Body of pancreas (tissue), 4 donors: ENCODE data around the gene SMIM44. TPM values are rescaled to one million over a fixed set of nuclear protein-coding genes. Genes with fewer than 3 reads are reported as not detected.

Experiments used
- ATAC-seq: fragments of 150-250 bp; one replicate; pipeline ENCODE4 v1.9.1; 2016
- DNase-seq, 4 donors: peaks; one replicate each; pipeline ENCODE4 v3.0.0-alpha.2; 2019
- H3K27ac ChIP-seq, 4 donors: fragments of 200-600 bp; sonication (generic); 1 replicate in 3 of 4; 2 replicates in 1 of 4; pipeline versions ENCODE4 v1.5.1 to v1.6.1; 2016 to 2019; ENCODE audit warnings: mild to moderate bottlenecking in 1 of 4, mixed read lengths in 1 of 4, moderate library complexity in 1 of 4
- H3K27me3 ChIP-seq, 2 donors: fragments of 200-600 bp; sonication (generic); one replicate each; pipeline ENCODE4 v1.6.0; 2016; ENCODE audit warnings: mild to moderate bottlenecking in 1 of 2
- H3K36me3 ChIP-seq, 2 donors: fragments of 200-600 bp; sonication (generic); replicated peaks in 1 of 2; 2 replicates each; pipeline ENCODE4 v1.5.1; 2016; ENCODE audit warnings: low read depth in 2 of 2; ENCODE audit not compliant: insufficient read depth in 1 of 2
- H3K4me1 ChIP-seq: fragments of 200-600 bp; sonication (generic); one replicate; pipeline ENCODE4 v1.6.0; 2016
- H3K4me3 ChIP-seq, 2 donors: fragments of 200-600 bp; sonication (generic); 1 replicate in 1 of 2; 2 replicates in 1 of 2; pipeline ENCODE4 v1.5.1; 2016 to 2019
- H3K9me3 ChIP-seq, 3 donors: fragments of 200-600 bp; sonication (generic); 1 replicate in 2 of 3; 2 replicates in 1 of 3; pipeline ENCODE4 v1.5.1; 2016
- POLR2A ChIP-seq, 3 donors: fragments of 450-650 bp; IDR thresholded peaks; one replicate each; pipeline ENCODE4 v1.6.1; 2016; ENCODE audit warnings: antibody characterized with exemption in 3 of 3, mild to moderate bottlenecking in 2 of 3
- WGBS, 2 donors: methylation state at CpG; one replicate each; pipeline ENCODE4 v1.1.5; 2017; 5-methylcytosine and 5-hydroxymethylcytosine counted together
- intact Hi-C: fragments of 100-400 bp; cut with DNase I; formaldehyde crosslinking; loops from one replicate; pipeline ENCODE4 v1.15.1; 2023
- total RNA-seq, 2 donors: library from RNA; depleted of rRNA; stranded (reverse); fragments of >200 nt; gene quantifications; one replicate each; pipeline ENCODE4 v1.1.0, GENCODE V29; 2016
- TF ChIP-seq, protein P1 (sequence below), 7 experiments: fragments of 450-650 bp in 4 of 7; fragments of 200-600 bp in 3 of 7; sonication (generic) in 3 of 7; IDR thresholded peaks; one replicate each; pipeline ENCODE4 v1.5.1; 2016 to 2019; ENCODE audit warnings: antibody characterized with exemption in 7 of 7

SMIM44 gene
- total RNA-seq, 2 donors from 2014 or later: not detected

DNA sequence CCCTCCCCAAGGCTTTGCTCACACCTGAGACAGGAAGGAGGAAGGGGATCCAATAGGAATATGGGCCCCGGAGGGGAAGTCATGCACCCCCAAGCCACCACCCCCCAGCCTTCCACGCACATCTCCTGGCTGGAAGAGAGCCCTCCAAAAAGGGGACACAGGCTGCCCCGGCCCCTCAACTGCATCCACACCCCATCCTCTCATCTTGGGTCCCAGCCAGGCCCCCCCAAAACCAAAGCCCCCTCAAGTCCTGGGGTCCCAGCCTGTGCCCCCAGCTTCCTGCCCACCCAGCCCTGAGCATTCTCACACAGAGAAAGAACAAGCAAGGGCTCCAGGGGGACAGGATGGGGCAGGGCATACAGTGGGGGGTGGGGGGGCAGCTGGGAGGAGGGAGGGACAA, 15.0 kb downstream of the SMIM44 start:
- no peak overlapping the region for H3K27ac ChIP-seq
- no peaks in the 10 kb centered on the region for H3K9me3 ChIP-seq
- TF ChIP-seq, protein P1, sequence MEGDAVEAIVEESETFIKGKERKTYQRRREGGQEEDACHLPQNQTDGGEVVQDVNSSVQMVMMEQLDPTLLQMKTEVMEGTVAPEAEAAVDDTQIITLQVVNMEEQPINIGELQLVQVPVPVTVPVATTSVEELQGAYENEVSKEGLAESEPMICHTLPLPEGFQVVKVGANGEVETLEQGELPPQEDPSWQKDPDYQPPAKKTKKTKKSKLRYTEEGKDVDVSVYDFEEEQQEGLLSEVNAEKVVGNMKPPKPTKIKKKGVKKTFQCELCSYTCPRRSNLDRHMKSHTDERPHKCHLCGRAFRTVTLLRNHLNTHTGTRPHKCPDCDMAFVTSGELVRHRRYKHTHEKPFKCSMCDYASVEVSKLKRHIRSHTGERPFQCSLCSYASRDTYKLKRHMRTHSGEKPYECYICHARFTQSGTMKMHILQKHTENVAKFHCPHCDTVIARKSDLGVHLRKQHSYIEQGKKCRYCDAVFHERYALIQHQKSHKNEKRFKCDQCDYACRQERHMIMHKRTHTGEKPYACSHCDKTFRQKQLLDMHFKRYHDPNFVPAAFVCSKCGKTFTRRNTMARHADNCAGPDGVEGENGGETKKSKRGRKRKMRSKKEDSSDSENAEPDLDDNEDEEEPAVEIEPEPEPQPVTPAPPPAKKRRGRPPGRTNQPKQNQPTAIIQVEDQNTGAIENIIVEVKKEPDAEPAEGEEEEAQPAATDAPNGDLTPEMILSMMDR (IDR thresholded peaks at IDR 0.05): no peak
- no peak for TF ChIP-seq POLR2A (IDR thresholded peaks at IDR 0.05)
- 92 to 96% methylated on average over 2 to 3 of the region's 3 CpGs for whole genome bisulfite sequencing, 2 donors
- H3K4me1 ChIP-seq: peaks cover 12% of the 10 kb centered on the region
- no peaks in the 10 kb centered on the region for H3K27me3 ChIP-seq
- peaks cover 2 to 8% of the 10 kb centered on the region in 2 donors for H3K36me3 ChIP-seq
- no peak for ATAC-seq
- intact Hi-C loops: loop anchor here (5.0 kb wide), 1 partner anchor 36 kb away; no protein-coding TSS in a partner anchor
- DNase-seq: no peak
- H3K4me3 ChIP-seq: no peak overlapping the region

- 84 to 88% methylated on average over 8 to 9 of the region's 10 CpGs for WGBS, 2 donors
- Histone ChIP-seq H3K9me3 (no peaks in the 10 kb centered on the region), H3K36me3 (peaks cover 4 to 8% of the 10 kb centered on the region in 2 donors), H3K27ac (no peak overlapping the region), H3K27me3 (no peaks in the 10 kb centered on the region), H3K4me1 (peaks cover 10% of the 10 kb centered on the region), H3K4me3 (no peak overlapping the region)
- TF ChIP-seq, protein P1 (IDR thresholded peaks at IDR 0.05): no peak
- no peak for TF ChIP-seq POLR2A (IDR thresholded peaks at IDR 0.05)
- DNase-seq: no peak
- intact Hi-C loops: loop anchor here (5.0 kb wide), 1 partner anchor 35 kb away; no protein-coding TSS in a partner anchor
- ATAC-seq: no peak
Measured at GRCh38 chr19:3467437-3468198, 15.6 kb downstream of the SMIM44 start.

- intact Hi-C loops: loop anchor here (5.0 kb wide), 1 partner anchor 34 kb away; no protein-coding TSS in a partner anchor
- no peak for DNase-seq
- H3K27ac ChIP-seq: no peak overlapping the region
Measured at GRCh38 chr19:3466635-3467034, 16.6 kb downstream of the SMIM44 start.

GRCh38 chr19:3465552-3465951, 17.7 kb downstream of the SMIM44 start:
- no peaks in the 10 kb centered on the region for H3K27me3 ChIP-seq
- peaks cover 8% of the 10 kb centered on the region in 2 donors for H3K36me3 ChIP-seq
- intact Hi-C loops: loop anchor here (5.0 kb wide), 1 partner anchor 33 kb away; no protein-coding TSS in a partner anchor
- WGBS, 2 donors: 86 to 98% methylated on average over 3 to 7 of the region's 7 CpGs
- ATAC-seq (no peak), DNase-seq (no peak)
- no peak overlapping the region for H3K27ac ChIP-seq
- H3K4me3 ChIP-seq: no peak overlapping the region
- TF ChIP-seq, protein P1 (IDR thresholded peaks at IDR 0.05): no peak
- TF ChIP-seq POLR2A (IDR thresholded peaks at IDR 0.05): no peak
- peaks cover 5% of the 10 kb centered on the region for H3K4me1 ChIP-seq
- no peaks in the 10 kb centered on the region for H3K9me3 ChIP-seq

More at GRCh38 chr19:3466635-3467034, 16.6 kb downstream of the SMIM44 start:
- no peak for ATAC-seq
- peaks cover under 1% of the 10 kb centered on the region for H3K4me1 ChIP-seq
- H3K36me3 ChIP-seq: peaks cover 7 to 8% of the 10 kb centered on the region in 2 donors
- H3K4me3 ChIP-seq: no peak overlapping the region
- no peaks in the 10 kb centered on the region for H3K27me3 ChIP-seq
- H3K9me3 ChIP-seq: no peaks in the 10 kb centered on the region
- 91 to 98% methylated on average over 9 of the region's 9 CpGs for WGBS, 2 donors
- TF ChIP-seq POLR2A (IDR thresholded peaks at IDR 0.05): no peak
- TF ChIP-seq, protein P1 (IDR thresholded peaks at IDR 0.05): no peak
